Measurements from ENCODE around the gene TSSC4.

The TSSC4 gene

GRCh38 chr11:2426826-2427521 is 26.4 kb downstream of the TSSC4 start:
- no peak for DNase-seq (ENCODE audit: low read depth, low spot score)
- no peak overlapping the region for H3K27ac ChIP-seq

- no peak for DNase-seq (ENCODE audit: low read depth, low spot score)
- no peak overlapping the region for H3K27ac ChIP-seq
Measured at GRCh38 chr11:2427721-2428321, 27.3 kb downstream of the TSSC4 start.

- DNase-seq (ENCODE audit: low read depth, low spot score) = no peak
- no peak overlapping the region for H3K27ac ChIP-seq
Measured at GRCh38 chr11:2428322-2428795, 27.8 kb downstream of the TSSC4 start.

GRCh38 chr11:2431395-2431794 is 30.8 kb downstream of the TSSC4 start:
- DNase-seq (ENCODE audit: low read depth, low spot score) = no peak
- no peak overlapping the region for H3K27ac ChIP-seq

- no peak overlapping the region for H3K27ac ChIP-seq
- no peak for DNase-seq (ENCODE audit: low read depth, low spot score)
Measured at GRCh38 chr11:2432171-2432621, 31.6 kb downstream of the TSSC4 start.

- DNase-seq (ENCODE audit: low read depth, low spot score) = no peak
Measured at GRCh38 chr11:2432628-2433071, 32.1 kb downstream of the TSSC4 start.

GRCh38 chr11:2433106-2433925 is 32.8 kb downstream of the TSSC4 start:
- no peak for DNase-seq (ENCODE audit: low read depth, low spot score)
- no peak overlapping the region for H3K27ac ChIP-seq

More at GRCh38 chr11:2432628-2433071, 32.1 kb downstream of the TSSC4 start:
- no peak overlapping the region for H3K27ac ChIP-seq

- DNase-seq (ENCODE audit: low read depth, low spot score) = no peak
- H3K27ac ChIP-seq = no peak overlapping the region
Measured at GRCh38 chr11:2434008-2434407, 33.5 kb downstream of the TSSC4 start.

- DNase-seq (ENCODE audit: low read depth, low spot score) = no peak
- H3K27ac ChIP-seq = no peak overlapping the region
Measured at GRCh38 chr11:2434506-2435255, 34.1 kb downstream of the TSSC4 start.

GRCh38 chr11:2435288-2436012 is 34.9 kb downstream of the TSSC4 start:
- no peak overlapping the region for H3K27ac ChIP-seq
- no peak for DNase-seq (ENCODE audit: low read depth, low spot score)

- DNase-seq (ENCODE audit: low read depth, low spot score) = no peak
- no peak overlapping the region for H3K27ac ChIP-seq
Measured at GRCh38 chr11:2436013-2436520, 35.5 kb downstream of the TSSC4 start.

- no peak for DNase-seq (ENCODE audit: low read depth, low spot score)
- no peak overlapping the region for H3K27ac ChIP-seq
Measured at GRCh38 chr11:2436521-2437031, 36.0 kb downstream of the TSSC4 start.

GRCh38 chr11:2437516-2437915 is 37.0 kb downstream of the TSSC4 start:
- H3K27ac ChIP-seq = no peak overlapping the region
- DNase-seq (ENCODE audit: low read depth, low spot score) = no peak

- DNase-seq (ENCODE audit: low read depth, low spot score) = no peak
- H3K27ac ChIP-seq = no peak overlapping the region
Measured at GRCh38 chr11:2439820-2440219, 39.3 kb downstream of the TSSC4 start.

- no peak for DNase-seq (ENCODE audit: low read depth, low spot score)
- H3K27ac ChIP-seq = no peak overlapping the region
Measured at GRCh38 chr11:2440646-2441045, 40.1 kb downstream of the TSSC4 start.

GRCh38 chr11:2441171-2441570 is 40.6 kb downstream of the TSSC4 start:
- DNase-seq (ENCODE audit: low read depth, low spot score) = no peak
- H3K27ac ChIP-seq = no peak overlapping the region

GRCh38 chr11:2442589-2442988 is 42.0 kb downstream of the TSSC4 start:
- H3K27ac ChIP-seq = no peak overlapping the region
- DNase-seq (ENCODE audit: low read depth, low spot score) = no peak

GRCh38 chr11:2443406-2443805 is 42.9 kb downstream of the TSSC4 start:
- no peak for DNase-seq (ENCODE audit: low read depth, low spot score)
- no peak overlapping the region for H3K27ac ChIP-seq
